Caco-2 (cell line): ENCODE measurements around the gene PPP2R3B. TPM values are rescaled to one million over a fixed set of nuclear protein-coding genes. Genes with fewer than 3 reads are reported as not detected.

ENCODE experiments used
- BruUV-seq: library from RNA; stranded (reverse); fragments of 400-500 nt; replicated peaks from 2 replicates; lab custom pipeline; 2021; lab: Mats Ljungman, UMichigan
- CTCF ChIA-PET: fragments of 300-600 bp; sonication (Branson Sonifier 250); formaldehyde crosslinking; loops from one replicate; lab custom pipeline; 2022; ENCODE audit warnings: antibody characterized with exemption; lab: Charles Lee
- POLR2A ChIA-PET: fragments of 300-600 bp; sonication (Branson Sonifier 250); formaldehyde crosslinking; loops from one replicate; lab custom pipeline; 2022; ENCODE audit warnings: antibody characterized with exemption; lab: Charles Lee
- DNase-seq, 2 experiments: peaks; one replicate each; pipeline versions ENCODE4 v3.0.0 to v3.0.0-alpha.2; 2020 to 2022
- H3K27me3 ChIP-seq: replicated peaks from 2 replicates; pipeline ENCODE4 v1.6.0; 2011; ENCODE audit warnings: low read length; ENCODE audit not compliant: control insufficient read depth, insufficient read depth
- H3K36me3 ChIP-seq: 2 replicates; pipeline ENCODE4 v1.5.1; 2011; ENCODE audit warnings: low read length; ENCODE audit not compliant: control insufficient read depth, insufficient read depth
- H3K4me1 ChIP-seq: fragments of 250-450 bp; sonication (Bioruptor Pico); 2 replicates; pipeline ENCODE4 v1.5.1; 2020; ENCODE audit warnings: mild to moderate bottlenecking
- H3K4me3 ChIP-seq: 2 replicates; pipeline ENCODE4 v1.5.1; 2011; ENCODE audit warnings: low read depth, mild to moderate bottlenecking, control low read depth, low read length
- H3K9me3 ChIP-seq: fragments of 250-450 bp; sonication (Bioruptor Pico); 2 replicates; pipeline ENCODE4 v1.5.1; 2020; ENCODE audit warnings: mild to moderate bottlenecking, moderate library complexity
- H3K27ac Mint-ChIP-seq: one replicate; pipeline ENCODE4 v1.8.0; 2022; ENCODE audit warnings: mixed read lengths; ENCODE audit not compliant: unreplicated experiment
- H3K27me3 Mint-ChIP-seq: one replicate; pipeline ENCODE4 v1.8.0; 2022; ENCODE audit warnings: mixed read lengths; ENCODE audit not compliant: insufficient read depth, unreplicated experiment
- H3K36me3 Mint-ChIP-seq: one replicate; pipeline ENCODE4 v1.8.0; 2022; ENCODE audit warnings: mild to moderate bottlenecking, mixed read lengths; ENCODE audit not compliant: insufficient read depth, unreplicated experiment
- H3K4me1 Mint-ChIP-seq: one replicate; pipeline ENCODE4 v1.8.0; 2022; ENCODE audit warnings: low read depth, mixed read lengths; ENCODE audit not compliant: unreplicated experiment
- H3K4me3 Mint-ChIP-seq: one replicate; pipeline ENCODE4 v1.8.0; 2022; ENCODE audit warnings: mild to moderate bottlenecking, moderate library complexity, mixed read lengths; ENCODE audit not compliant: unreplicated experiment
- H3K9me3 Mint-ChIP-seq: one replicate; pipeline ENCODE4 v1.8.0; 2022; ENCODE audit warnings: mixed read lengths; ENCODE audit not compliant: unreplicated experiment
- CTCF ChIP-seq, 2 experiments: fragments of 200-600 bp in 1 of 2; IDR thresholded peaks; 1 replicate in 1 of 2; 2 replicates in 1 of 2; pipeline versions ENCODE4 v1.5.1 to v1.8.0; 2011 to 2022; ENCODE audit warnings: antibody characterized with exemption in 1 of 2, control low read depth in 1 of 2, inconsistent platforms in 1 of 2, low read depth in 1 of 2, low read length in 1 of 2, mild to moderate bottlenecking in 1 of 2, moderate library complexity in 1 of 2; ENCODE audit not compliant: insufficient read depth in 1 of 2, severe bottlenecking in 1 of 2, unreplicated experiment in 1 of 2
- intact Hi-C: fragments of 100-400 bp; cut with micrococcal nuclease; formaldehyde crosslinking; loops from one replicate; pipeline ENCODE4 v1.10.0; 2022; ENCODE audit not compliant: unreplicated experiment
- total RNA-seq: library from RNA; stranded (reverse); gene quantifications from 2 replicates; pipeline ENCODE4 v1.2.3, GENCODE V29; 2022

PPP2R3B gene
- total RNA-seq, 1 experiment from 2014 or later = 71.3 TPM

- H3K9me3 ChIP-seq = no peaks in the 10 kb centered on the region
- CTCF ChIA-PET = no interaction called here
- intact Hi-C loops = no loop called here
Observed at GRCh38 chrX:312621-313331, 73.9 kb downstream of the PPP2R3B start.

GRCh38 chrX:311156-312129, 75.3 kb downstream of the PPP2R3B start:
- no peak overlapping the region for H3K27ac Mint-ChIP-seq
- no peak overlapping the region for H3K4me3 Mint-ChIP-seq
- no peaks in the 10 kb centered on the region for H3K4me1 Mint-ChIP-seq
- peaks cover 69% of the 10 kb centered on the region for H3K36me3 Mint-ChIP-seq
- H3K36me3 ChIP-seq = peaks cover 12% of the 10 kb centered on the region
- H3K27me3 Mint-ChIP-seq = no peaks in the 10 kb centered on the region
- intact Hi-C loops = no loop called here
- no peaks in the 10 kb centered on the region for H3K9me3 ChIP-seq
- no peak overlapping the region for H3K4me3 ChIP-seq
- no peaks in the 10 kb centered on the region for H3K9me3 Mint-ChIP-seq
- ChIA-PET POLR2A (no interaction called here), CTCF (no interaction called here)
- no peaks in the 10 kb centered on the region for H3K4me1 ChIP-seq
- no peaks in the 10 kb centered on the region for H3K27me3 ChIP-seq
- TF ChIP-seq CTCF (IDR thresholded peaks at IDR 0.05; ENCODE audit: insufficient read depth in 1 of 2, low read depth in 1 of 2, low read length in 1 of 2, severe bottlenecking in 1 of 2, unreplicated experiment in 1 of 2) = no peak
- no peak for DNase-seq
- no TSS peak for BruUV-seq

More at GRCh38 chrX:312621-313331, 73.9 kb downstream of the PPP2R3B start:
- no peak overlapping the region for H3K27ac Mint-ChIP-seq
- H3K36me3 Mint-ChIP-seq = peaks cover 62% of the 10 kb centered on the region
- no peaks in the 10 kb centered on the region for H3K27me3 ChIP-seq
- no TSS peak for BruUV-seq
- no peak overlapping the region for H3K4me3 Mint-ChIP-seq
- peaks cover 10% of the 10 kb centered on the region for H3K36me3 ChIP-seq
- no peaks in the 10 kb centered on the region for H3K27me3 Mint-ChIP-seq
- no peaks in the 10 kb centered on the region for H3K4me1 ChIP-seq
- TF ChIP-seq CTCF (IDR thresholded peaks at IDR 0.05; ENCODE audit: insufficient read depth in 1 of 2, low read depth in 1 of 2, low read length in 1 of 2, severe bottlenecking in 1 of 2, unreplicated experiment in 1 of 2) = no peak
- POLR2A ChIA-PET = no interaction called here
- DNase-seq = no peak
- H3K9me3 Mint-ChIP-seq = no peaks in the 10 kb centered on the region
- no peaks in the 10 kb centered on the region for H3K4me1 Mint-ChIP-seq
- H3K4me3 ChIP-seq = no peak overlapping the region

- H3K27me3 Mint-ChIP-seq = no peaks in the 10 kb centered on the region
- BruUV-seq = no TSS peak
- TF ChIP-seq CTCF (IDR thresholded peaks at IDR 0.05; ENCODE audit: insufficient read depth in 1 of 2, low read depth in 1 of 2, low read length in 1 of 2, severe bottlenecking in 1 of 2, unreplicated experiment in 1 of 2) = no peak
- no peaks in the 10 kb centered on the region for H3K9me3 ChIP-seq
- intact Hi-C loops = no loop called here
- peaks cover 74% of the 10 kb centered on the region for H3K36me3 Mint-ChIP-seq
- H3K27me3 ChIP-seq = no peaks in the 10 kb centered on the region
- ChIA-PET CTCF (no interaction called here), POLR2A (no interaction called here)
- H3K9me3 Mint-ChIP-seq = no peaks in the 10 kb centered on the region
- H3K4me1 ChIP-seq = no peaks in the 10 kb centered on the region
- DNase-seq = no peak
- no peak overlapping the region for H3K4me3 Mint-ChIP-seq
- H3K27ac Mint-ChIP-seq = no peak overlapping the region
- no peak overlapping the region for H3K4me3 ChIP-seq
- no peaks in the 10 kb centered on the region for H3K4me1 Mint-ChIP-seq
- peaks cover 8% of the 10 kb centered on the region for H3K36me3 ChIP-seq
Observed at GRCh38 chrX:310621-311155, 76.0 kb downstream of the PPP2R3B start.
